H1 (cell line): Measurements from ENCODE around the gene PTPRF.

Experiments used
- ASH2L ChIP-seq: fragments of 200-600, 300-600 bp; sonication (generic); IDR thresholded peaks from one replicate; pipeline ENCODE4 v1.7.1; 2017; ENCODE audit warnings: low read length
- CBX8 ChIP-seq: fragments of 300-800, 300-1000 bp; sonication (generic); IDR thresholded peaks from 2 replicates; pipeline ENCODE4 v1.7.1; 2016; ENCODE audit warnings: low read depth, low read length, borderline replicate concordance
- CTCF ChIP-seq, 3 experiments: IDR thresholded peaks; 1 replicate in 2 of 3; 2 replicates in 1 of 3; pipeline versions ENCODE4 v1.5.1 to v1.6.1; 2011; ENCODE audit warnings: low read length in 3 of 3, mild to moderate bottlenecking in 3 of 3, inconsistent platforms in 2 of 3, low read depth in 1 of 3, moderate library complexity in 1 of 3; ENCODE audit not compliant: insufficient read depth in 1 of 3; ENCODE audit errors: control extremely low read depth in 1 of 3
- EP300 ChIP-seq, 2 experiments: IDR thresholded peaks; 1 replicate in 1 of 2; 2 replicates in 1 of 2; pipeline ENCODE4 v1.6.1; 2011 to 2012; ENCODE audit warnings: low read depth in 2 of 2, low read length in 2 of 2, mild to moderate bottlenecking in 2 of 2, borderline replicate concordance in 1 of 2, inconsistent platforms in 1 of 2, moderate library complexity in 1 of 2
- JUN ChIP-seq: IDR thresholded peaks from 2 replicates; pipeline ENCODE4 v1.6.1; 2011; ENCODE audit warnings: low read depth, mild to moderate bottlenecking, improper control_type of control experiment, low read length
- KDM1A ChIP-seq: fragments of 200-600, 300-600 bp; sonication (generic); IDR thresholded peaks from 2 replicates; pipeline ENCODE4 v1.7.1; 2016; ENCODE audit warnings: mild to moderate bottlenecking, low read length, borderline replicate concordance
- RBBP5 ChIP-seq: IDR thresholded peaks from 2 replicates; pipeline ENCODE4 v1.7.1; 2012; ENCODE audit warnings: low read depth, mild to moderate bottlenecking, inconsistent platforms, low read length, moderate library complexity, borderline replicate concordance
- SP2 ChIP-seq: IDR thresholded peaks from 2 replicates; pipeline ENCODE4 v1.6.1; 2012; ENCODE audit warnings: mild to moderate bottlenecking, low read length, inconsistent platforms
- TAF1 ChIP-seq: IDR thresholded peaks from 2 replicates; pipeline ENCODE4 v1.6.1; 2011; ENCODE audit warnings: mild to moderate bottlenecking, low read depth, low read length
- YY1 ChIP-seq: IDR thresholded peaks from 2 replicates; pipeline ENCODE4 v1.6.1; 2011; ENCODE audit warnings: low read depth, mild to moderate bottlenecking, low read length
- TF ChIP-seq, protein P1 (sequence below): fragments of 300-600 bp; sonication (generic); IDR thresholded peaks from 2 replicates; pipeline ENCODE4 v1.7.1; 2012; ENCODE audit warnings: low read length, moderate library complexity, mild to moderate bottlenecking, inconsistent platforms; ENCODE audit not compliant: insufficient replicate concordance

GRCh38 chr1:43651902-43652301 lies 121.2 kb downstream of the PTPRF start:
- TF ChIP-seq CTCF (IDR thresholded peaks at IDR 0.05; ENCODE audit: control extremely low read depth in 1 of 3, insufficient read depth in 1 of 3, low read depth in 1 of 3, low read length in 3 of 3) (no peak), ASH2L (no peak), TAF1 (no peak), EP300 (IDR thresholded peaks at IDR 0.05; ENCODE audit: borderline replicate concordance in 1 of 2, low read depth in 2 of 2, low read length in 2 of 2) (no peak), SP2 (no peak), YY1 (no peak), CBX8 (no peak), JUN (no peak), KDM1A (no peak), RBBP5 (no peak)
- TF ChIP-seq, protein P1, sequence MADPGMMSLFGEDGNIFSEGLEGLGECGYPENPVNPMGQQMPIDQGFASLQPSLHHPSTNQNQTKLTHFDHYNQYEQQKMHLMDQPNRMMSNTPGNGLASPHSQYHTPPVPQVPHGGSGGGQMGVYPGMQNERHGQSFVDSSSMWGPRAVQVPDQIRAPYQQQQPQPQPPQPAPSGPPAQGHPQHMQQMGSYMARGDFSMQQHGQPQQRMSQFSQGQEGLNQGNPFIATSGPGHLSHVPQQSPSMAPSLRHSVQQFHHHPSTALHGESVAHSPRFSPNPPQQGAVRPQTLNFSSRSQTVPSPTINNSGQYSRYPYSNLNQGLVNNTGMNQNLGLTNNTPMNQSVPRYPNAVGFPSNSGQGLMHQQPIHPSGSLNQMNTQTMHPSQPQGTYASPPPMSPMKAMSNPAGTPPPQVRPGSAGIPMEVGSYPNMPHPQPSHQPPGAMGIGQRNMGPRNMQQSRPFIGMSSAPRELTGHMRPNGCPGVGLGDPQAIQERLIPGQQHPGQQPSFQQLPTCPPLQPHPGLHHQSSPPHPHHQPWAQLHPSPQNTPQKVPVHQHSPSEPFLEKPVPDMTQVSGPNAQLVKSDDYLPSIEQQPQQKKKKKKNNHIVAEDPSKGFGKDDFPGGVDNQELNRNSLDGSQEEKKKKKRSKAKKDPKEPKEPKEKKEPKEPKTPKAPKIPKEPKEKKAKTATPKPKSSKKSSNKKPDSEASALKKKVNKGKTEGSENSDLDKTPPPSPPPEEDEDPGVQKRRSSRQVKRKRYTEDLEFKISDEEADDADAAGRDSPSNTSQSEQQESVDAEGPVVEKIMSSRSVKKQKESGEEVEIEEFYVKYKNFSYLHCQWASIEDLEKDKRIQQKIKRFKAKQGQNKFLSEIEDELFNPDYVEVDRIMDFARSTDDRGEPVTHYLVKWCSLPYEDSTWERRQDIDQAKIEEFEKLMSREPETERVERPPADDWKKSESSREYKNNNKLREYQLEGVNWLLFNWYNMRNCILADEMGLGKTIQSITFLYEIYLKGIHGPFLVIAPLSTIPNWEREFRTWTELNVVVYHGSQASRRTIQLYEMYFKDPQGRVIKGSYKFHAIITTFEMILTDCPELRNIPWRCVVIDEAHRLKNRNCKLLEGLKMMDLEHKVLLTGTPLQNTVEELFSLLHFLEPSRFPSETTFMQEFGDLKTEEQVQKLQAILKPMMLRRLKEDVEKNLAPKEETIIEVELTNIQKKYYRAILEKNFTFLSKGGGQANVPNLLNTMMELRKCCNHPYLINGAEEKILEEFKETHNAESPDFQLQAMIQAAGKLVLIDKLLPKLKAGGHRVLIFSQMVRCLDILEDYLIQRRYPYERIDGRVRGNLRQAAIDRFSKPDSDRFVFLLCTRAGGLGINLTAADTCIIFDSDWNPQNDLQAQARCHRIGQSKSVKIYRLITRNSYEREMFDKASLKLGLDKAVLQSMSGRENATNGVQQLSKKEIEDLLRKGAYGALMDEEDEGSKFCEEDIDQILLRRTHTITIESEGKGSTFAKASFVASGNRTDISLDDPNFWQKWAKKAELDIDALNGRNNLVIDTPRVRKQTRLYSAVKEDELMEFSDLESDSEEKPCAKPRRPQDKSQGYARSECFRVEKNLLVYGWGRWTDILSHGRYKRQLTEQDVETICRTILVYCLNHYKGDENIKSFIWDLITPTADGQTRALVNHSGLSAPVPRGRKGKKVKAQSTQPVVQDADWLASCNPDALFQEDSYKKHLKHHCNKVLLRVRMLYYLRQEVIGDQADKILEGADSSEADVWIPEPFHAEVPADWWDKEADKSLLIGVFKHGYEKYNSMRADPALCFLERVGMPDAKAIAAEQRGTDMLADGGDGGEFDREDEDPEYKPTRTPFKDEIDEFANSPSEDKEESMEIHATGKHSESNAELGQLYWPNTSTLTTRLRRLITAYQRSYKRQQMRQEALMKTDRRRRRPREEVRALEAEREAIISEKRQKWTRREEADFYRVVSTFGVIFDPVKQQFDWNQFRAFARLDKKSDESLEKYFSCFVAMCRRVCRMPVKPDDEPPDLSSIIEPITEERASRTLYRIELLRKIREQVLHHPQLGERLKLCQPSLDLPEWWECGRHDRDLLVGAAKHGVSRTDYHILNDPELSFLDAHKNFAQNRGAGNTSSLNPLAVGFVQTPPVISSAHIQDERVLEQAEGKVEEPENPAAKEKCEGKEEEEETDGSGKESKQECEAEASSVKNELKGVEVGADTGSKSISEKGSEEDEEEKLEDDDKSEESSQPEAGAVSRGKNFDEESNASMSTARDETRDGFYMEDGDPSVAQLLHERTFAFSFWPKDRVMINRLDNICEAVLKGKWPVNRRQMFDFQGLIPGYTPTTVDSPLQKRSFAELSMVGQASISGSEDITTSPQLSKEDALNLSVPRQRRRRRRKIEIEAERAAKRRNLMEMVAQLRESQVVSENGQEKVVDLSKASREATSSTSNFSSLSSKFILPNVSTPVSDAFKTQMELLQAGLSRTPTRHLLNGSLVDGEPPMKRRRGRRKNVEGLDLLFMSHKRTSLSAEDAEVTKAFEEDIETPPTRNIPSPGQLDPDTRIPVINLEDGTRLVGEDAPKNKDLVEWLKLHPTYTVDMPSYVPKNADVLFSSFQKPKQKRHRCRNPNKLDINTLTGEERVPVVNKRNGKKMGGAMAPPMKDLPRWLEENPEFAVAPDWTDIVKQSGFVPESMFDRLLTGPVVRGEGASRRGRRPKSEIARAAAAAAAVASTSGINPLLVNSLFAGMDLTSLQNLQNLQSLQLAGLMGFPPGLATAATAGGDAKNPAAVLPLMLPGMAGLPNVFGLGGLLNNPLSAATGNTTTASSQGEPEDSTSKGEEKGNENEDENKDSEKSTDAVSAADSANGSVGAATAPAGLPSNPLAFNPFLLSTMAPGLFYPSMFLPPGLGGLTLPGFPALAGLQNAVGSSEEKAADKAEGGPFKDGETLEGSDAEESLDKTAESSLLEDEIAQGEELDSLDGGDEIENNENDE: no peak
